SK-N-SH (cell line): ENCODE measurements around the gene GAB1. TPM values are rescaled to one million over a fixed set of nuclear protein-coding genes. Genes with fewer than 3 reads are reported as not detected.

ENCODE experiments used
- CTCF ChIA-PET: fragments of 300-600, 350-600 bp; formaldehyde crosslinking; extraction: SDS; loops from one replicate; lab custom pipeline; 2021; lab: Yijun Ruan, JAX
- POLR2A ChIA-PET: fragments of 350-600 bp; sonication (Branson Sonifier 250); formaldehyde crosslinking; extraction: SDS; loops from one replicate; lab custom pipeline; 2020; ENCODE audit warnings: antibody characterized with exemption, inconsistent platforms; lab: Yijun Ruan, JAX
- DNase-seq: peaks from one replicate; pipeline ENCODE4 v3.0.0; 2012
- H2AFZ ChIP-seq: fragments of 200-600 bp; sonication (generic); 2 replicates; pipeline ENCODE4 v1.8.1; 2016; ENCODE audit warnings: antibody characterized with exemption, mild to moderate bottlenecking, low read depth
- H3F3A ChIP-seq: fragments of 200-600 bp; sonication (generic); replicated peaks from 2 replicates; pipeline ENCODE3; 2016; ENCODE audit warnings: antibody characterized with exemption, mild to moderate bottlenecking; ENCODE audit not compliant: insufficient read depth
- H3K27ac ChIP-seq, 2 experiments: fragments of 200-500 bp in 1 of 2; fragments of 200-600 bp in 1 of 2; sonication (Bioruptor generic) in 1 of 2; sonication (generic), shearing (Covaris generic) in 1 of 2; 2 replicates each; pipeline versions ENCODE4 v1.5.1 to v1.6.1; 2014 to 2016; ENCODE audit warnings: low read depth in 2 of 2, inconsistent platforms in 1 of 2, low read length in 1 of 2, mild to moderate bottlenecking in 1 of 2, mixed read lengths in 1 of 2
- H3K27me3 ChIP-seq: fragments of 200-600 bp; sonication (generic), shearing (Covaris generic); 2 replicates; pipeline ENCODE4 v1.6.1; 2016; ENCODE audit warnings: mixed run types; ENCODE audit not compliant: insufficient read depth
- H3K36me3 ChIP-seq, 2 experiments: fragments of 200-500 bp in 1 of 2; fragments of 200-600 bp in 1 of 2; sonication (Bioruptor generic) in 1 of 2; sonication (generic) in 1 of 2; replicated peaks in 1 of 2; 2 replicates each; pipeline versions ENCODE3 to v1.5.1; 2014 to 2016; ENCODE audit warnings: low read length in 1 of 2, mild to moderate bottlenecking in 1 of 2; ENCODE audit not compliant: insufficient read depth in 2 of 2, control insufficient read depth in 1 of 2
- H3K4me1 ChIP-seq, 2 experiments: fragments of 200-500 bp in 1 of 2; fragments of 200-600 bp in 1 of 2; sonication (Bioruptor generic) in 1 of 2; sonication (generic), shearing (Covaris generic) in 1 of 2; 2 replicates each; pipeline versions ENCODE4 v1.5.1 to v1.6.1; 2014 to 2016; ENCODE audit warnings: low read depth in 1 of 2, low read length in 1 of 2, mixed run types in 1 of 2; ENCODE audit not compliant: insufficient read depth in 2 of 2, control insufficient read depth in 1 of 2
- H3K4me2 ChIP-seq: fragments of 200-600 bp; sonication (generic), shearing (Covaris generic); 2 replicates; pipeline ENCODE4 v1.6.1; 2017; ENCODE audit warnings: mixed run types
- H3K4me3 ChIP-seq, 2 experiments: fragments of 200-500 bp in 1 of 2; fragments of 200-600 bp in 1 of 2; sonication (Bioruptor generic) in 1 of 2; sonication (generic), shearing (Covaris generic) in 1 of 2; 2 replicates each; pipeline versions ENCODE4 v1.5.1 to v1.8.1; 2014 to 2016; ENCODE audit warnings: low read depth in 2 of 2, inconsistent platforms in 1 of 2, low read length in 1 of 2, mild to moderate bottlenecking in 1 of 2, mixed read lengths in 1 of 2, moderate library complexity in 1 of 2
- H3K79me2 ChIP-seq: fragments of 200-600 bp; sonication (generic); 2 replicates; pipeline ENCODE4 v1.8.1; 2017; ENCODE audit warnings: mild to moderate bottlenecking; ENCODE audit not compliant: insufficient read depth
- H3K9ac ChIP-seq: fragments of 200-600 bp; sonication (generic); 2 replicates; pipeline ENCODE4 v1.6.1; 2017; ENCODE audit warnings: mixed run types
- H3K9me2 ChIP-seq: fragments of 200-600 bp; sonication (generic); 2 replicates; pipeline ENCODE4 v1.6.1; 2017; ENCODE audit warnings: mixed run types
- H3K9me3 ChIP-seq: fragments of 200-600 bp; sonication (generic); 2 replicates; pipeline ENCODE4 v1.6.1; 2017; ENCODE audit warnings: mixed run types, mild to moderate bottlenecking, moderate library complexity
- H4K20me1 ChIP-seq: fragments of 200-600 bp; sonication (generic); 2 replicates; pipeline ENCODE4 v1.6.1; 2017; ENCODE audit warnings: mild to moderate bottlenecking, mixed run types; ENCODE audit not compliant: insufficient read depth
- EP300 ChIP-seq, 2 experiments: IDR thresholded peaks; 2 replicates each; pipeline versions ENCODE4 v1.4.0 to v1.6.1; 2012; ENCODE audit warnings: borderline replicate concordance in 1 of 2, low read depth in 1 of 2, low read length in 1 of 2
- FOSL2 ChIP-seq: IDR thresholded peaks from 2 replicates; pipeline ENCODE4 v1.4.0; 2012; ENCODE audit warnings: low read depth, mild to moderate bottlenecking, moderate library complexity, borderline replicate concordance
- GATA2 ChIP-seq: sonication (generic); formaldehyde crosslinking; IDR thresholded peaks from 2 replicates; pipeline ENCODE4 v1.5.0; 2020; ENCODE audit warnings: mild to moderate bottlenecking, missing genetic modification reagents
- MXI1 ChIP-seq: IDR thresholded peaks from 2 replicates; pipeline ENCODE4 v1.6.1; 2012; ENCODE audit warnings: mild to moderate bottlenecking, low read depth, low read length, improper control_type of control experiment
- NFIC ChIP-seq: IDR thresholded peaks from 2 replicates; pipeline ENCODE4 v1.4.0; 2012; ENCODE audit warnings: borderline replicate concordance
- NRF1 ChIP-seq: IDR thresholded peaks from 2 replicates; pipeline ENCODE4 v1.6.1; 2012; ENCODE audit warnings: low read depth, mild to moderate bottlenecking, low read length
- RAD21 ChIP-seq: IDR thresholded peaks from 2 replicates; pipeline ENCODE4 v1.6.1; 2012; ENCODE audit warnings: mild to moderate bottlenecking, low read length
- SIN3A ChIP-seq: IDR thresholded peaks from 2 replicates; pipeline ENCODE4 v1.6.1; 2012; ENCODE audit warnings: low read depth, mild to moderate bottlenecking, low read length, moderate library complexity, borderline replicate concordance
- TAF1 ChIP-seq: IDR thresholded peaks from 2 replicates; pipeline ENCODE4 v1.6.1; 2012; ENCODE audit warnings: low read depth, mild to moderate bottlenecking, low read length, moderate library complexity, borderline replicate concordance
- YY1 ChIP-seq: IDR thresholded peaks from 2 replicates; pipeline ENCODE4 v1.4.0; 2012; ENCODE audit warnings: low read depth, mild to moderate bottlenecking
- WGBS: methylation state at CpG from one replicate; pipeline ENCODE4 v1.1.6; 2017; ENCODE audit warnings: low lambda C conversion rate; 5-methylcytosine and 5-hydroxymethylcytosine counted together
- polyA plus RNA-seq, 3 experiments: library from polyadenylated mRNA; depleted of rRNA; stranded (reverse); fragments of >200 nt; gene quantifications; 2 replicates each; pipeline ENCODE4 v1.2.3, GENCODE V29; 2012
- TF ChIP-seq, protein P1 (sequence below): fragments of 150-350 bp; IDR thresholded peaks from 2 replicates; pipeline ENCODE4 v1.6.1; 2016; ENCODE audit warnings: mild to moderate bottlenecking, low read depth, low read length
- TF ChIP-seq, protein P2 (sequence below): IDR thresholded peaks from 2 replicates; pipeline ENCODE4 v1.4.0; 2012; ENCODE audit warnings: low read depth, borderline replicate concordance
- TF ChIP-seq, protein P3 (sequence below): fragments of 150-350 bp; IDR thresholded peaks from 2 replicates; pipeline ENCODE4 v1.6.1; 2017; ENCODE audit warnings: antibody characterized with exemption, low read length, low read depth, borderline replicate concordance
- TF ChIP-seq, protein P4 (sequence below): fragments of 200-600 bp; sonication (generic); IDR thresholded peaks from 2 replicates; pipeline ENCODE4 v1.6.1; 2017; ENCODE audit warnings: antibody characterized with exemption, mild to moderate bottlenecking, moderate library complexity

GAB1 gene
- polyA plus RNA-seq, 1 of the 3 experiments (the other 2 are of a cell fraction), result 3.7 TPM

DNA sequence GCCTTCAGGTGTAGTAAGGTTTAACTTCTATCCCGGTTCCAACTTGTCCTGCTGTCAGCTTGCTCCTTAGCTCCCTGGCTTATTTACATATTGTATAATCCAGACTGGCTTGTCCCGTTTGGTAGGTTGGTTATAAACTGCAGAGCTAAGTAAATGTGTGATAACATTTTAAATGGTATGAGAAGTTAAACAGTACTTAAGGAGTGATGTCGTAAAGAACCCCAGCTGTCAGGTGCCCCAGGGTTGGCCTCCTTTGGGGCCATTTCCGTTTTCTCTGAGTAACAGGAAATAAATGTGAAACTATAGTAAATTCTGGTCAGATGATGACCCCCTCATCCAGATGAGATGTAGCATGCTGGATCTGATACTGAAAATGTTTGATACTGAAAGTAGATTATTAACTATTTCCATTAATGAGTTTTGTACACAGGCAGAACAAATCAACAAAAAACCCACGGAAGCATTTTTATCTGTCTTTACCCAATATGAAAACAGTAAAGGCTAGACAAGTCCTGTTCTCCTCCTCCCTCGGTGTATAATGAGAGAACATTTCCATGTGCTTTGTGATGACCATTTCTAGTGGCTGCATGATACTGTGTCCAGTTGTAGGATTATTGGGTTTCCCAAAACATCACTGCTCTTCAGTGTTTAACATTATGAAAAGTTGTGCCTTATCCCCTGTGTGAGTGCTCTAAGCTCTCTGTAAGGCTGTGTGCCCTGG lies 22.4 kb downstream of the GAB1 start (continued):
- TF ChIP-seq, protein P1, sequence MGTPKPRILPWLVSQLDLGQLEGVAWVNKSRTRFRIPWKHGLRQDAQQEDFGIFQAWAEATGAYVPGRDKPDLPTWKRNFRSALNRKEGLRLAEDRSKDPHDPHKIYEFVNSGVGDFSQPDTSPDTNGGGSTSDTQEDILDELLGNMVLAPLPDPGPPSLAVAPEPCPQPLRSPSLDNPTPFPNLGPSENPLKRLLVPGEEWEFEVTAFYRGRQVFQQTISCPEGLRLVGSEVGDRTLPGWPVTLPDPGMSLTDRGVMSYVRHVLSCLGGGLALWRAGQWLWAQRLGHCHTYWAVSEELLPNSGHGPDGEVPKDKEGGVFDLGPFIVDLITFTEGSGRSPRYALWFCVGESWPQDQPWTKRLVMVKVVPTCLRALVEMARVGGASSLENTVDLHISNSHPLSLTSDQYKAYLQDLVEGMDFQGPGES, result no peak
- TF ChIP-seq TAF1 (no peak), NRF1 (no peak), NFIC (peak; percentile 26; the same call in 1 of the 2 replicates), EP300 (IDR thresholded peaks at IDR 0.05; ENCODE audit: borderline replicate concordance in 1 of 2, low read depth in 1 of 2, low read length in 1 of 2) (peak in 1 of 2 experiments; percentile 62; a peak in 2 of 4 replicates), RAD21 (no peak), FOSL2 (peak; percentile 39; the same call in 1 of the 2 replicates), MXI1 (no peak)
- TF ChIP-seq, protein P2, sequence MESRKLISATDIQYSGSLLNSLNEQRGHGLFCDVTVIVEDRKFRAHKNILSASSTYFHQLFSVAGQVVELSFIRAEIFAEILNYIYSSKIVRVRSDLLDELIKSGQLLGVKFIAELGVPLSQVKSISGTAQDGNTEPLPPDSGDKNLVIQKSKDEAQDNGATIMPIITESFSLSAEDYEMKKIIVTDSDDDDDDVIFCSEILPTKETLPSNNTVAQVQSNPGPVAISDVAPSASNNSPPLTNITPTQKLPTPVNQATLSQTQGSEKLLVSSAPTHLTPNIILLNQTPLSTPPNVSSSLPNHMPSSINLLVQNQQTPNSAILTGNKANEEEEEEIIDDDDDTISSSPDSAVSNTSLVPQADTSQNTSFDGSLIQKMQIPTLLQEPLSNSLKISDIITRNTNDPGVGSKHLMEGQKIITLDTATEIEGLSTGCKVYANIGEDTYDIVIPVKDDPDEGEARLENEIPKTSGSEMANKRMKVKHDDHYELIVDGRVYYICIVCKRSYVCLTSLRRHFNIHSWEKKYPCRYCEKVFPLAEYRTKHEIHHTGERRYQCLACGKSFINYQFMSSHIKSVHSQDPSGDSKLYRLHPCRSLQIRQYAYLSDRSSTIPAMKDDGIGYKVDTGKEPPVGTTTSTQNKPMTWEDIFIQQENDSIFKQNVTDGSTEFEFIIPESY, result no peak
- TF ChIP-seq, protein P3, sequence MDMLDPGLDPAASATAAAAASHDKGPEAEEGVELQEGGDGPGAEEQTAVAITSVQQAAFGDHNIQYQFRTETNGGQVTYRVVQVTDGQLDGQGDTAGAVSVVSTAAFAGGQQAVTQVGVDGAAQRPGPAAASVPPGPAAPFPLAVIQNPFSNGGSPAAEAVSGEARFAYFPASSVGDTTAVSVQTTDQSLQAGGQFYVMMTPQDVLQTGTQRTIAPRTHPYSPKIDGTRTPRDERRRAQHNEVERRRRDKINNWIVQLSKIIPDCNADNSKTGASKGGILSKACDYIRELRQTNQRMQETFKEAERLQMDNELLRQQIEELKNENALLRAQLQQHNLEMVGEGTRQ, result no peak
- TF ChIP-seq, protein P4, sequence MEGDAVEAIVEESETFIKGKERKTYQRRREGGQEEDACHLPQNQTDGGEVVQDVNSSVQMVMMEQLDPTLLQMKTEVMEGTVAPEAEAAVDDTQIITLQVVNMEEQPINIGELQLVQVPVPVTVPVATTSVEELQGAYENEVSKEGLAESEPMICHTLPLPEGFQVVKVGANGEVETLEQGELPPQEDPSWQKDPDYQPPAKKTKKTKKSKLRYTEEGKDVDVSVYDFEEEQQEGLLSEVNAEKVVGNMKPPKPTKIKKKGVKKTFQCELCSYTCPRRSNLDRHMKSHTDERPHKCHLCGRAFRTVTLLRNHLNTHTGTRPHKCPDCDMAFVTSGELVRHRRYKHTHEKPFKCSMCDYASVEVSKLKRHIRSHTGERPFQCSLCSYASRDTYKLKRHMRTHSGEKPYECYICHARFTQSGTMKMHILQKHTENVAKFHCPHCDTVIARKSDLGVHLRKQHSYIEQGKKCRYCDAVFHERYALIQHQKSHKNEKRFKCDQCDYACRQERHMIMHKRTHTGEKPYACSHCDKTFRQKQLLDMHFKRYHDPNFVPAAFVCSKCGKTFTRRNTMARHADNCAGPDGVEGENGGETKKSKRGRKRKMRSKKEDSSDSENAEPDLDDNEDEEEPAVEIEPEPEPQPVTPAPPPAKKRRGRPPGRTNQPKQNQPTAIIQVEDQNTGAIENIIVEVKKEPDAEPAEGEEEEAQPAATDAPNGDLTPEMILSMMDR, result no peak

DNA sequence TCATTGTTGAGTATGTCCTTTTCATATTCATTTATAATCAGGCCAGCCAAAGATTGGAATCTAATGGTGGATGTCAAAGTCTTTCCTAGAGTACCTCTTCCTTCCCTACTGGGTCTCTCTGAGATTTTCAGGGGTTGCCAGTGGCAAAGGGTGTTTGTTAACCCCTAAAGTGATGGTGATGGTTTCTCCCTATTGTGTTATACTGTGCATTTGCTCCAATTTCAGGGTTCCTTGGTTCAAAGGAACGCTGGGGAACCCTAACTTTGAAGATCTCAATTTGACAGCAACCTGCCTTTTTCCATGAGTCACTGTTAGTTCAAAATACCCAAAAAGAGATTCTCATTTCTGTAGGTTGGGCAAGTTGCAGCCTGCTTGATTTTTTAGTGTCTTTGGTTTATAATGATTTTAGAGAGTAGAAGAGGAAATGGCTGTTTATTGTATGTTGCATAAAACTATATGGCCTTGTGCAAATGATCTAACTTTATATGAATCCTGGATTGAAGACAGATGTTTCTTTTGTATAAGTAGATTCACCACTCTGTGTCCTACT lies 23.0 kb downstream of the GAB1 start:
- Histone ChIP-seq H3K27ac (peak overlapping the region in 1 of 2 experiments; percentile 51; a peak in 2 of 4 replicates), H4K20me1 (no peaks in the 10 kb centered on the region; the same call in 1 of the 2 replicates), H3K4me1 (peaks cover 19 to 63% of the 10 kb centered on the region in 2 experiments; a peak in 3 of 4 replicates), H3F3A (peaks cover 12% of the 10 kb centered on the region), H3K9me2 (no peaks in the 10 kb centered on the region), H3K9ac (no peak overlapping the region), H3K4me2 (peak overlapping the region; percentile 30; the same call in 1 of the 2 replicates), H3K27me3 (no peaks in the 10 kb centered on the region), H3K9me3 (no peaks in the 10 kb centered on the region), H3K79me2 (peaks cover 48% of the 10 kb centered on the region), H2AFZ (no peak overlapping the region), H3K36me3 (no peaks in the 10 kb centered on the region), H3K4me3 (peak overlapping the region in 1 of 2 experiments; percentile 3; a peak in 1 of 4 replicates)
- CTCF ChIA-PET, result no interaction called here
- DNase-seq, result no peak
- no peak for TF ChIP-seq GATA2 (CRISPR knock-in tag)
- no peak for TF ChIP-seq YY1
- TF ChIP-seq NFIC, result no peak
- TF ChIP-seq RAD21, result no peak
- TF ChIP-seq SIN3A, result no peak
- WGBS, result 95% methylated on average over 1 of the region's 1 CpG
- POLR2A ChIA-PET, result no interaction called here
